ENCODE data around the gene ENGASE. TPM values are rescaled to one million over a fixed set of nuclear protein-coding genes. Genes with fewer than 3 reads are reported as not detected.
"Not testable (repeated sequence)": the region's sequence is repeated elsewhere in the genome, so short reads cannot be mapped to it uniquely, and the experiment has no call there.

ENGASE gene
- total RNA-seq, 1 donor from 2014 or later: 38.4 TPM

DNA sequence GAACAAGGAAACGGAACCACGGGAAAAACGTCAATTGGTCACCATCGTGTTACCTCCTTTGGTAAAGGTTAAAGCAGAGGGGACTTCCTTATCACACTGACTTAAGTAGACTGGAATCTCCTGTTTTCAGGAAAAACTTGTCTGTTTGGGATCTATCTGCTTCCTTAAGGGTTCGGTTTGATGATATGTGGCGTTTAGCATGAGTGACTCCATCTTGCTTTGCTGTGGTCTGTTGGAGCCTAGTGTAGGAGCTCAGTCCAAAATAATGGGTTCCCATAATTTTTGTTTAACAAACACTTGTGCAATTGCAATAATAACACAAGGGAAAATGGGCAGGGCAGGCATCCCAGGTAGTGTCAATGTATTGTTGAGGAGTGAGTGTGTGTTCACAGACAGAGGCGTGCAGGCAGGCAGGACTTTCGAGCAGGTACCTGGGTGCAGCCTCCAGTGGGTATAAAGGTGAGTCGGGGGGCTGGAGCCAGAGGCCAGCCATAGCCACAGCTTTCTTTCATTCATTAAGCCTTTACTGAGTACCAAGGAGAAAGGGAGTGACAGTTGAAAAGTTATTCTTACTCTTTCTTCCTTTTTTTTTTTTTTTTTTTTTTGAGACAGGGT lies 4.3 kb upstream of the ENGASE start:
- H3K27ac Mint-ChIP-seq (ENCODE audit: unreplicated experiment): no peak overlapping the region
- DNase-seq (ENCODE audit: extremely low spot score, unreplicated experiment): no peak
- no peaks in the 10 kb centered on the region for H3K36me3 Mint-ChIP-seq (ENCODE audit: unreplicated experiment)
- H3K27me3 Mint-ChIP-seq (ENCODE audit: unreplicated experiment): peaks cover 26% of the 10 kb centered on the region
- no peak overlapping the region for H3K4me3 Mint-ChIP-seq (ENCODE audit: unreplicated experiment)
- no peaks in the 10 kb centered on the region for H3K9me3 Mint-ChIP-seq (ENCODE audit: unreplicated experiment)
- TF ChIP-seq, protein P1, sequence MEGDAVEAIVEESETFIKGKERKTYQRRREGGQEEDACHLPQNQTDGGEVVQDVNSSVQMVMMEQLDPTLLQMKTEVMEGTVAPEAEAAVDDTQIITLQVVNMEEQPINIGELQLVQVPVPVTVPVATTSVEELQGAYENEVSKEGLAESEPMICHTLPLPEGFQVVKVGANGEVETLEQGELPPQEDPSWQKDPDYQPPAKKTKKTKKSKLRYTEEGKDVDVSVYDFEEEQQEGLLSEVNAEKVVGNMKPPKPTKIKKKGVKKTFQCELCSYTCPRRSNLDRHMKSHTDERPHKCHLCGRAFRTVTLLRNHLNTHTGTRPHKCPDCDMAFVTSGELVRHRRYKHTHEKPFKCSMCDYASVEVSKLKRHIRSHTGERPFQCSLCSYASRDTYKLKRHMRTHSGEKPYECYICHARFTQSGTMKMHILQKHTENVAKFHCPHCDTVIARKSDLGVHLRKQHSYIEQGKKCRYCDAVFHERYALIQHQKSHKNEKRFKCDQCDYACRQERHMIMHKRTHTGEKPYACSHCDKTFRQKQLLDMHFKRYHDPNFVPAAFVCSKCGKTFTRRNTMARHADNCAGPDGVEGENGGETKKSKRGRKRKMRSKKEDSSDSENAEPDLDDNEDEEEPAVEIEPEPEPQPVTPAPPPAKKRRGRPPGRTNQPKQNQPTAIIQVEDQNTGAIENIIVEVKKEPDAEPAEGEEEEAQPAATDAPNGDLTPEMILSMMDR (IDR thresholded peaks at IDR 0.05): no peak
- peaks cover 4% of the 10 kb centered on the region for H3K4me1 Mint-ChIP-seq (ENCODE audit: unreplicated experiment)

DNA sequence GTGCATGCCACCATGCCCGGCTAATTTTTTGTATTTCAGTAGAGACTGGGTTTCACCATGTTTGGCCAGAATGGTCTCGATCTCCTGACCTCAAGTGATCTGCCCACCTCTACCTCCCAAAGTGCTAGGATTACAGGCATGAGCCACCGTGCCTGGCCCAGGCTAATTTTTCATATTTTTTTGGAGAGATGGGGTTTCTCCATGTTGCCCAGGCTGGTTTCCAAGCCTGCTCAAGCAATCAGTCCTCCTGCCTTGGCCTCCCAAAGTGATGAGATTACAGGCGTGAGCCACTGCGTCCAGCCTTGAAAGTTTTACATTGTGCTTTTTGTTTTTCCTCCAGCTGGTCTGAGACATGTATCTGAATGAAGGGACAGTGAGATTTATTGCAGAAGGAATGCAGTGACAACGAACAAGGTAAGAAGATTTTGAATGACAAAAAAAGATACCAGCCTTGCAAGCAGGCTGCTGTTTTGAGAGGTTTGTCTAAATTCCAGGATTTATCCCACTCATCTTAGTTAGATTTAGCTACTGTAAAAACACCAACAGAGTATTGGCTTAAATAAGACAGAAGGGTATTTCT lies 3.4 kb upstream of the ENGASE start:
- Mint-ChIP-seq H3K9me3 (ENCODE audit: unreplicated experiment) (no peaks in the 10 kb centered on the region), H3K4me1 (ENCODE audit: unreplicated experiment) (peaks cover 12% of the 10 kb centered on the region), H3K27ac (ENCODE audit: unreplicated experiment) (no peak overlapping the region), H3K4me3 (ENCODE audit: unreplicated experiment) (no peak overlapping the region), H3K27me3 (ENCODE audit: unreplicated experiment) (peaks cover 21% of the 10 kb centered on the region), H3K36me3 (ENCODE audit: unreplicated experiment) (no peaks in the 10 kb centered on the region)
- no peak for DNase-seq (ENCODE audit: extremely low spot score, unreplicated experiment)
- TF ChIP-seq, protein P1 (IDR thresholded peaks at IDR 0.05): no peak

DNA sequence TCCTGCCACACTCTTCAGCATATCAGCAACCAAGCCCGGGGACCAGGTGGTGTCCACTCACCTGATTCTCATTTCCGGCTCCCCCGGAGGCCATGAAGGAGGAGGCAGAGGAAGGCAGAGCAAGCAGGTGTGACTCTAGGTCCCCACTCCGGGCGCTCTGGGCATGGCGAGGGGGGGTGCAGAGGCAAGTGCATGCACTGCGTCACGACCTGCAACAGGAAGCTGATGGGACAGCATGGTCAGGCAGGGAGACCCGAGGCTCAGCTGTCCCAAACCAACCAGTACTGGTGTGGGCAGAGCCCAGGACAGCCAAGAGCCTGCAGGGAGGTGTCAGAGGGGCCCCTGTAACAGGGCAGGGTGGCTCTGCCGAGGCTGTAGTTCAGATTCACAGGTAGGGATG lies 2.1 kb upstream of the ENGASE start:
- no peak for DNase-seq (ENCODE audit: extremely low spot score, unreplicated experiment)
- TF ChIP-seq, protein P1 (IDR thresholded peaks at IDR 0.05): no peak
- peaks cover 12% of the 10 kb centered on the region for H3K4me1 Mint-ChIP-seq (ENCODE audit: unreplicated experiment)
- H3K9me3 Mint-ChIP-seq (ENCODE audit: unreplicated experiment): no peaks in the 10 kb centered on the region
- peaks cover 14% of the 10 kb centered on the region for H3K27me3 Mint-ChIP-seq (ENCODE audit: unreplicated experiment)
- H3K36me3 Mint-ChIP-seq (ENCODE audit: unreplicated experiment): no peaks in the 10 kb centered on the region
- no peak overlapping the region for H3K4me3 Mint-ChIP-seq (ENCODE audit: unreplicated experiment)
- H3K27ac Mint-ChIP-seq (ENCODE audit: unreplicated experiment): no peak overlapping the region

DNA sequence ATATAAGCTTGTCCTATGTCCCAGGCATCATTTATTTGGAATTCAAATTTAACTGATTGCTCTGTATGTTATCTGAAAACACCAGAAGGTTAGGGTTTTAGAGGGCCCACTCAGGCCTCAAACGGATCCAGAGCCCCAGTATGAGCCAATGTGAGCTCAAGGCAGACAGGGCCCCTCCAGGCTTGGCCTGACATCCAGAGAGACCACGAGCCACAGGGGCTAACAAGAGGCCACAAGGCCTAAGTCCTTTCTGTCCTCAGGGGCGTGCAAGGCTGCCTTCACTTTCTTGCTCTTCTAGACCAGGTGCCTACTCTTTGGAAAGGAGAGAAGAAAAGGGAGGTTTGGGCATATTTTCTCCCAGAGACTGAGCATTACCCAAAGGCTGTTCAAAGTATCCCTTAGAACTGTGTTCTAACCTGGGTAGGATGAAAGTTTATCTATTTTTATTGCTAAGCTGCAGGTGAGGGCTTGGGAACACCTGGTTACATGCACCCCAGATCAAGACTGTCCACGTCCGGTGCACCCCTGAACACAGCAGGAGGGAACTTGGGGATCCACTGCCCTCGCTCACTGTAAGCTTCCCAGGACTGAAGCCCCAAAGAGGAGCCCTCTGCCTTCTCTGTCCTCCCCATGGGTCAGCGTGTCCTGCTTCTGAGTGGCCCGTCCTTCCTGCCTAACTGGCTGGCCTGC lies 1.5 kb upstream of the ENGASE start:
- no peaks in the 10 kb centered on the region for H3K9me3 Mint-ChIP-seq (ENCODE audit: unreplicated experiment)
- H3K4me3 Mint-ChIP-seq (ENCODE audit: unreplicated experiment): no peak overlapping the region
- no peak for DNase-seq (ENCODE audit: extremely low spot score, unreplicated experiment)
- peaks cover 14% of the 10 kb centered on the region for H3K27me3 Mint-ChIP-seq (ENCODE audit: unreplicated experiment)
- TF ChIP-seq, protein P1 (IDR thresholded peaks at IDR 0.05): no peak
- H3K36me3 Mint-ChIP-seq (ENCODE audit: unreplicated experiment): no peaks in the 10 kb centered on the region
- H3K4me1 Mint-ChIP-seq (ENCODE audit: unreplicated experiment): peaks cover 12% of the 10 kb centered on the region
- no peak overlapping the region for H3K27ac Mint-ChIP-seq (ENCODE audit: unreplicated experiment)

DNA sequence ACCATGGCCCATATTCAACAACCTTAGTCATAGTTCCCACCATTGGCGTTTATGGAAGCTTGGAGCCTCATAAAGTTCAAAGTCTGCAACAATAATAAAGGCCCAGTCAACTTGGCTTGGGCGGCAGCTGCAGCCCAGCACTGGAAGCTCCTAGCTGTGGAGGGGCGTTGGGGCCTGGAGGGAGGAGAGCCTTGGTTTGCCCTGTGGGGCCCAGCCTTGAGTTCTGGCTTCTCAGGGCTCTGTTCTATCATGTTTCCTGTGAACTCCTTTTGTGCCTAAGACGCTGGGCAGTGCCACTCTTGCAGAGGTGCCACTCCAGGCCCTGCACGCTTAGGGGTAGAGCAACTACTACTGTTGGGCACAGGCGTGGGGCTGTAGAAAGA lies 927 bp upstream of the ENGASE start:
- Mint-ChIP-seq H3K27me3 (ENCODE audit: unreplicated experiment) (peaks cover 14% of the 10 kb centered on the region), H3K4me1 (ENCODE audit: unreplicated experiment) (peaks cover 12% of the 10 kb centered on the region), H3K4me3 (ENCODE audit: unreplicated experiment) (no peak overlapping the region), H3K9me3 (ENCODE audit: unreplicated experiment) (no peaks in the 10 kb centered on the region), H3K27ac (ENCODE audit: unreplicated experiment) (no peak overlapping the region), H3K36me3 (ENCODE audit: unreplicated experiment) (peaks cover 3% of the 10 kb centered on the region)
- DNase-seq (ENCODE audit: extremely low spot score, unreplicated experiment): no peak
- TF ChIP-seq, protein P1 (IDR thresholded peaks at IDR 0.05): no peak

DNA sequence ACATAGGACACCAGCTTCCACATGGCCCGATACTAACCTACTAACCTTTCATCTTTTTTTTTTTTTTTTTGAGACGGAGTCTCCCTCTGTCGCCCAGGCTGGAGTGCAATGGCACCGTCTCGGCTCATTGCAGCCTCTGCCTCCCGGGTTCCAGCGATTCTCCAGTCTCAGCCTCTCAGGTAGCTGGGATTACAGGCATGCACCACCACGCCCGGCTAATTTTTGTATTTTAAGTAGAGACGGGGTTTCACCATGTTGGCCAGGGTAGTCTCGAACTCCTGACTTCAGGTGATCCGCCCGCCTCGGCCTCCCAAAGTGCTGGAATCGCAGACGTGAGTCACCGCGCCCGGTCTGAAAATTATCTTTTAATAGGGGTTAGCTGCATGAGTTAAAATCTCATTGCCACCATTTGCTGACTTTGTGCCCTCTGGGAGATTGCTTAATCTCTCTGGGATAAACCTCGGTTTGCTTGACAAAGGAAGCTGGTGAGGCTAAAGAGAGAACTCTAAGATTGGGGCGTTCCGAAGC lies 439 bp upstream of the ENGASE start:
- H3K4me1 Mint-ChIP-seq (ENCODE audit: unreplicated experiment): peaks cover 12% of the 10 kb centered on the region
- not testable (repeated sequence) for H3K9me3 Mint-ChIP-seq (ENCODE audit: unreplicated experiment); H3K27ac Mint-ChIP-seq (ENCODE audit: unreplicated experiment); H3K36me3 Mint-ChIP-seq (ENCODE audit: unreplicated experiment); DNase-seq (ENCODE audit: extremely low spot score, unreplicated experiment)
- H3K27me3 Mint-ChIP-seq (ENCODE audit: unreplicated experiment): peaks cover 11% of the 10 kb centered on the region
- H3K4me3 Mint-ChIP-seq (ENCODE audit: unreplicated experiment): peak overlapping the region; percentile 69
